Sigmoid colon (tissue), 7 donors: ENCODE measurements around the gene UHRF2. TPM values are rescaled to one million over a fixed set of nuclear protein-coding genes. Genes with fewer than 3 reads are reported as not detected.

Experiments
- DNase-seq: peaks from one replicate; pipeline ENCODE4 v3.0.0-alpha.2; 2019
- H3K27ac ChIP-seq, 4 donors: fragments of 200-600 bp; sonication (generic); one replicate each; pipeline ENCODE4 v1.5.1; 2016 to 2019; ENCODE audit warnings: mild to moderate bottlenecking in 1 of 4
- H3K27me3 ChIP-seq, 3 donors: fragments of 200-600 bp; sonication (generic); one replicate each; pipeline ENCODE4 v1.5.1; 2019; ENCODE audit warnings: mild to moderate bottlenecking in 1 of 3
- H3K36me3 ChIP-seq, 4 donors: fragments of 200-600 bp; sonication (generic); one replicate each; pipeline ENCODE4 v1.5.1; 2016 to 2019
- H3K4me1 ChIP-seq, 4 donors: fragments of 200-600 bp; sonication (generic); one replicate each; pipeline ENCODE4 v1.5.1; 2017 to 2019
- H3K4me3 ChIP-seq, 4 donors: fragments of 200-600 bp; sonication (generic); one replicate each; pipeline ENCODE4 v1.5.1; 2017 to 2019; ENCODE audit warnings: mild to moderate bottlenecking in 2 of 4, moderate library complexity in 1 of 4
- H3K9me3 ChIP-seq, 4 donors: fragments of 200-600 bp in 3 of 4; sonication (generic) in 3 of 4; one replicate each; pipeline versions ENCODE4 v1.5.1 to v1.6.1; 2013 to 2019
- EP300 ChIP-seq, 4 donors: sonication (generic); formaldehyde crosslinking; IDR thresholded peaks; one replicate each; pipeline ENCODE4 v1.6.1; 2017; ENCODE audit warnings: antibody characterized with exemption in 4 of 4
- POLR2A ChIP-seq, 2 donors: fragments of 450-650 bp; IDR thresholded peaks; one replicate each; pipeline ENCODE4 v1.6.1; 2016; ENCODE audit warnings: antibody characterized with exemption in 2 of 2, mild to moderate bottlenecking in 2 of 2, moderate library complexity in 2 of 2
- POLR2AphosphoS5 ChIP-seq, 4 donors: sonication (generic); formaldehyde crosslinking; IDR thresholded peaks; one replicate each; pipeline ENCODE4 v1.6.1; 2017; ENCODE audit warnings: antibody characterized with exemption in 4 of 4
- WGBS, 2 donors: extraction: QIAGEN DNeasy Blood & Tissue Kit; methylation state at CpG; one replicate each; pipeline ENCODE4 v1.1.7; 2013; 5-methylcytosine and 5-hydroxymethylcytosine counted together
- intact Hi-C: fragments of 100-400 bp; cut with DNase I; formaldehyde crosslinking; loops from one replicate; pipeline ENCODE4 v1.15.1; 2023
- polyA plus RNA-seq, 3 donors: library from polyadenylated mRNA; stranded (reverse); fragments of 200-250 nt; gene quantifications; one replicate each; pipeline ENCODE4 v1.2.3, GENCODE V29; 2013
- total RNA-seq, 4 donors: library from RNA; depleted of rRNA; stranded (reverse); fragments of >200 nt; gene quantifications; one replicate each; pipeline ENCODE4 v1.1.0, GENCODE V29; 2016
- TF ChIP-seq, protein P1 (sequence below), 4 experiments: fragments of 450-650 bp in 3 of 4; fragments of 200-600 bp in 1 of 4; IDR thresholded peaks; one replicate each; pipeline ENCODE4 v1.5.1; 2016 to 2019; ENCODE audit warnings: antibody characterized with exemption in 4 of 4, mild to moderate bottlenecking in 3 of 4, moderate library complexity in 2 of 4
- donor health status: healthy with polysubstance abuse.
- donor health status: Bipolar disorder and iron deficiency.
- donor health status: healthy.

The UHRF2 gene
- total and polyA plus RNA-seq, 7 donors: 7.6 to 55.6 (median 49.1) TPM

DNA sequence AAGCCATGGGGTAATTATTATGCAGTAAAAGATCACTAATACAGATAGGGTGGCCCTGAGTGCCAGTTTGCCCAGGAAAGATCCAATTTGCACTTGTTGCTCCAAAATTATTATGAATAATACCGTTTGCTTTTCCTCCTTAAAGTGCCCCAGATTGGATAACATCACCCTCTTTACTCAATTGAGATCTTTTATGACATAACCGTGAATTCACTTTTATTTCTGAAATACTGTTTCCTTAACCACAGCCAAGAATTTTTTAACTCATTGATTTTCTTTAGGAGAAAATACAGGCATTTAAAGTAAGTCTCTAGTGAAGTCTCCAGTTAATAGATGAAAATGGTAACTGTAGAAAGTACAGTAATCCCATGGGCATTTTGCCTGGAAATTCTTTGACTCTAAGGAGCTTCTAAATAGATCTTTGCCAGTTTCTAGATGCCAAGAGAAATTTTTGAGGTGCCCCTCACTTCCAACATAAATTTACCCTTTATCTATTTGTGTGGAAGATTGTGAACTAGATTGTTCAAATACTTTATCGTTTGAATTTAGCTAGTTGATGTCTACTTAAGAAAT is 99.2 kb downstream of the UHRF2 start:
- intact Hi-C loops: no loop called here
- no peaks in the 10 kb centered on the region for H3K9me3 ChIP-seq
- no peaks in the 10 kb centered on the region for H3K27me3 ChIP-seq
- no peak for DNase-seq
- TF ChIP-seq POLR2AphosphoS5 (IDR thresholded peaks at IDR 0.05) (no peak), EP300 (IDR thresholded peaks at IDR 0.05) (no peak), POLR2A (IDR thresholded peaks at IDR 0.05) (no peak)
- TF ChIP-seq, protein P1, sequence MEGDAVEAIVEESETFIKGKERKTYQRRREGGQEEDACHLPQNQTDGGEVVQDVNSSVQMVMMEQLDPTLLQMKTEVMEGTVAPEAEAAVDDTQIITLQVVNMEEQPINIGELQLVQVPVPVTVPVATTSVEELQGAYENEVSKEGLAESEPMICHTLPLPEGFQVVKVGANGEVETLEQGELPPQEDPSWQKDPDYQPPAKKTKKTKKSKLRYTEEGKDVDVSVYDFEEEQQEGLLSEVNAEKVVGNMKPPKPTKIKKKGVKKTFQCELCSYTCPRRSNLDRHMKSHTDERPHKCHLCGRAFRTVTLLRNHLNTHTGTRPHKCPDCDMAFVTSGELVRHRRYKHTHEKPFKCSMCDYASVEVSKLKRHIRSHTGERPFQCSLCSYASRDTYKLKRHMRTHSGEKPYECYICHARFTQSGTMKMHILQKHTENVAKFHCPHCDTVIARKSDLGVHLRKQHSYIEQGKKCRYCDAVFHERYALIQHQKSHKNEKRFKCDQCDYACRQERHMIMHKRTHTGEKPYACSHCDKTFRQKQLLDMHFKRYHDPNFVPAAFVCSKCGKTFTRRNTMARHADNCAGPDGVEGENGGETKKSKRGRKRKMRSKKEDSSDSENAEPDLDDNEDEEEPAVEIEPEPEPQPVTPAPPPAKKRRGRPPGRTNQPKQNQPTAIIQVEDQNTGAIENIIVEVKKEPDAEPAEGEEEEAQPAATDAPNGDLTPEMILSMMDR (IDR thresholded peaks at IDR 0.05): no peak
- H3K4me1 ChIP-seq: no peaks in the 10 kb centered on the region
- no peak overlapping the region for H3K27ac ChIP-seq
- H3K4me3 ChIP-seq: no peak overlapping the region
- H3K36me3 ChIP-seq: peaks cover 0 to 8% (median 2%) of the 10 kb centered on the region in 4 donors
- 64 to 77% methylated on average over 3 of the region's 3 CpGs for WGBS, 2 donors

DNA sequence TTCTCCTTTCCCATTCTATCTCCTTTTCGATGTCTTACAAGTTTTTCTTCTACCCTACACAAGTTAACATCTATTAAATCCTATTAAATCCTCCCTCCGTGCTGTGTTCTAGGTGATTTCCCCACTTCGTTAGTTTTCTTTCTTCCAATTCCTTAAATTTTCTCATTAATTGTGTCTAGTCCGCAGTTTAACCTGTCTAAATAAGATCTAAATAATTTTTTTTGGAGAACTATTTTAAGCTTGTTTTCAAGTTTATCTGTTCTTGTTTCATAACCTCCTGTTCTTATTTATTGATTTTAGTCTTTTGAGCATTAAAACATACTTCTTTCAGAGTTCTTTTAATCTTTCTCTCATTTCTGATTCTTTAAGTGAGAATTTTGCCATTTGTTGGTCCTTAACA is 109.3 kb downstream of the UHRF2 start:
- Histone ChIP-seq H3K27ac (no peak overlapping the region), H3K9me3 (peaks cover 0 to 9% (median 0%) of the 10 kb centered on the region in 4 donors), H3K27me3 (no peaks in the 10 kb centered on the region), H3K4me3 (no peak overlapping the region), H3K36me3 (no peaks in the 10 kb centered on the region), H3K4me1 (no peaks in the 10 kb centered on the region)
- TF ChIP-seq POLR2A (IDR thresholded peaks at IDR 0.05) (no peak), POLR2AphosphoS5 (IDR thresholded peaks at IDR 0.05) (no peak), EP300 (IDR thresholded peaks at IDR 0.05) (no peak)
- TF ChIP-seq, protein P1 (IDR thresholded peaks at IDR 0.05): no peak
- intact Hi-C loops: no loop called here
- 97% methylated on average over 4 of the region's 4 CpGs for WGBS, 2 donors
- DNase-seq: no peak

DNA sequence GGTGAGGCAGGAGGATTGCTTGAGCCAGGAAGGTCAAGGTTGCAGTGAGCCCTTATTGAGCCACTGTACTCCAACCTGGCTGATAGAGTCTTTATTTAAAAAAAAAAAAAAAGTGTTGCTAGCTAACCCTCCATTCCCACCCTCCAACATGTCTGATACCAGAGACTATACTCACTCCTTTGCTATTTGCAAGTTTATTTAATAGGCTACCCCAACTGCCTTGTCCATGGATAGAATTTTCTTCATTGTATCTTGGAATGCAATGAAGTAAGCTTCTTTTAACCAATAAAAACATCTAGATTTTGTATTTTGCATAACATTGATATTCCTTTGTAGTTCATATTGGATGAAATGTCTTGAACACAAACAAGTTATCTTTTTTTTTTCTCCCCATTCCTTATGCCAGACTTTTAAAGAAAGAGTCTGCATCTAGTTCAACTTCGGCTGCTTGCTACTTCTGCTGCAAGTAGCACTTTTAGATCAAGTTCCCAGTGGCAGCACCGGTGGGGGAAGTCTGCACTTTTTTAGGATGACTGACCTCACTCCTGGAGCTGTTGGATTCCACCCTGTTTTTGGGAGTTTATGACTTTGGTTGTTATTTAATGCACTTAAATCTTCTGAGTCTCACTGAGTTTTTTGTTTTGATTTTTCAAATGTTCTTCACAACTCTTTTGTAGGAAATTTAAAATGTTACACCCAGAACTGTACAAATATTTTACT is 112.5 kb downstream of the UHRF2 start:
- H3K4me1 ChIP-seq: no peaks in the 10 kb centered on the region
- H3K27me3 ChIP-seq: no peaks in the 10 kb centered on the region
- DNase-seq: no peak
- WGBS, 2 donors: 73 to 78% methylated on average over 2 of the region's 2 CpGs
- TF ChIP-seq POLR2A (IDR thresholded peaks at IDR 0.05) (no peak), EP300 (IDR thresholded peaks at IDR 0.05) (no peak), POLR2AphosphoS5 (IDR thresholded peaks at IDR 0.05) (no peak)
- TF ChIP-seq, protein P1 (IDR thresholded peaks at IDR 0.05): no peak
- H3K36me3 ChIP-seq: no peaks in the 10 kb centered on the region
- peaks cover 0 to 9% (median 0%) of the 10 kb centered on the region in 4 donors for H3K9me3 ChIP-seq
- no peak overlapping the region for H3K4me3 ChIP-seq
- intact Hi-C loops: no loop called here
- H3K27ac ChIP-seq: no peak overlapping the region

DNA sequence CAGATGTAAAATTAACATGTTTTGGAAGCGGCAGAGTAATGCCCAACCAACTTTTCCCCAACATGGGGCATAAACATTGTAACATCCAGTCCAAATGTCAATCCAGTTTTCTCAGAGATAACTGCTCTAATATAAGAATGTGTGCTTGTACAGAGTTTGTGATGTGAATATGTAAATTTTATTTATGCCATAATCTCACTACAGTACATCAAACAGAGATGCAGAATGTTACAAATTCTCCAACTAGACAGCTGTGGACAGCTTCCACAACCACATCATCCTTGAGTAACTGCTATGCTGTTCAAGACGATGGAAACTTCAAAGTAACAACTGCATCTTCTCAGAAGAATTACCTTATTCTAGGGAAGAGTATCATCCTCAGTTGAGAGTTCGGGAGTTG is 122.6 kb downstream of the UHRF2 start:
- Histone ChIP-seq H3K27me3 (no peaks in the 10 kb centered on the region), H3K36me3 (no peaks in the 10 kb centered on the region), H3K4me1 (no peaks in the 10 kb centered on the region), H3K9me3 (no peaks in the 10 kb centered on the region), H3K4me3 (no peak overlapping the region), H3K27ac (no peak overlapping the region)
- 86 to 92% methylated on average over 3 of the region's 3 CpGs for WGBS, 2 donors
- DNase-seq: no peak
- TF ChIP-seq EP300 (IDR thresholded peaks at IDR 0.05) (no peak), POLR2A (IDR thresholded peaks at IDR 0.05) (no peak), POLR2AphosphoS5 (IDR thresholded peaks at IDR 0.05) (no peak)
- TF ChIP-seq, protein P1 (IDR thresholded peaks at IDR 0.05): no peak
- intact Hi-C loops: no loop called here
